ENCODE results near the gene FAM171A2.
A peak's percentile ranks its signal among the peaks of the same experiment; 100 is the strongest.

FAM171A2 gene

DNA sequence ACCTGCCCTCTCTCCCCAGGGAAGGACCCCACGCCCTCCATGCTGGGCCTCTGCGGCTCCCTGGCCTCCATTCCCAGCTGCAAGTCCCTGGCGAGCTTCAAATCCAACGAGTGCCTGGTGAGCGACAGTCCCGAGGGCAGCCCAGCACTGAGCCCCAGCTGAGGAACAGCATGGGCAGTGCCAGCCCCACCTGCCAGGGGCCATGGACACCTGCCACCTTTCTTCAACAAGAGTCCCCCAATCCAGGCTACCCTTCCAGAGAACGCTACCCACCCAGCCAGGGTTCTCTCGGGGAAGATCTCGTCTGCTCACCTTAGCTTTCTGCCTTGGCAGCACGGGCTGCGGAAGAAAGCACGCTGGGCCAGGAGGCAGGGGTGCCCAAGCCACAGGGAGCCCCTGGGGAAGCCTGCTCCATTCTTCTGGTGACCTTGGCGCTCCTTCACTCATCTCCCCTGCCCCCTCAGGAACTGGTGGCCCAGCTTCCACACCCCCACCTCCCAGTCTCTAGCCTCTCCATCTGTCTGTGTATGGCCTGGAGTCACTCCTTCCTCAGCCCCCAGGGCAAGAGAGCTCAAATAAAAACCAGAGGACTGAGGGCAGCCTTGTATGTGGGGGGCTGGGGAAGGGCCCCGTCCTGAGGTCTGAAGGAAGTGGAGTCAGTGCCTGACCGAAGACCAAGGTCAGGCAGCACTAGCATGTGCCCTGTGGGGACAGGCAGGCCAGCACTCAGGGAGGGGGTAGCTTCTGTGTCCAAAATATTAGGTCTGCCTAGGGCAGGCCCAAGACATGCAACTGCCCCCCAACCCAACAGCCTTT is 45.4 kb downstream of the FAM171A2 start:
- no peak for DNase-seq

DNA sequence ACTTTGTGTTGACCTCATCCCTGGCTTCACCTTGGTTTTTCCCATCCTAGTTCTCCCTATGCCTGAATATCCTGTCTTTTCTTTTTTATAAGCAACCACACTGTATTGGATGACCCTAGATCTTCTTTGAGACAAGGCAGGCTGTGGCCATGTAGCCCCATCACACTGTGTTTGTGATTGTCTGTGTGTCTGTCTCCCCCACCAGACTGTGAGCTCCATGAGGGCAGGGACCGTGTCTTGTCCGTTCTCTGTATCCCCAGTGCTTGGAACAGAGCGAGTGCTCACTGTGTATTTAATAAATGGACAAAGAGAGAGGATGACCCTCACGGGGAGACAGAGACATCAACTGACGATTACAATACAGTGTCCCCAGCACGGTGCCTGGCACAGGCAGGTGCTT is 46.1 kb downstream of the FAM171A2 start:
- no peak for DNase-seq

GRCh38 chr17:44315760-44316731 is 47.6 kb downstream of the FAM171A2 start:
- DNase-seq, result no peak

GRCh38 chr17:44314869-44315661 is 48.6 kb downstream of the FAM171A2 start:
- peak; percentile 35 for DNase-seq

- no peak for DNase-seq
Observed at GRCh38 chr17:44314524-44314868, 49.2 kb downstream of the FAM171A2 start.

DNA sequence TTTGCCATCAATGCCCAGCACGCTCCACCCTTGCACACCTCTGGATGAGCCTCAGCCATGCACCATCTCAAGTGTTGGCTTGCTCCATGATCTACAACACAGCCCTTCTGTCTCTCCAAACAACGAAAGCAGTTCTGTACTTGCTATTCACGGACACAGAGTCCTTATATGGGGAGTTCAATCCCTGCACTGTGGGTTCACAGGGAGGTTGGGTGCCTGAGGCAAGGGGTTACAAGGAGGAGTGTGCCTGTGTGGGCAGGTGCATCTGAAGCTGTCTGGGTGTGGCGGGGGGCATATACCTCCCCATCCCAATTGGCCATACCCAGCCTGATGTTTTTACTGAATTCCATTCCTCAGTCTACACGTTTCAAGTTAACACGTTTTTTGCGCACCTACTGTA is 49.6 kb downstream of the FAM171A2 start:
- no peak for DNase-seq

GRCh38 chr17:44312396-44313104 is 51.1 kb downstream of the FAM171A2 start:
- no peak for DNase-seq

- no peak for DNase-seq
Observed at GRCh38 chr17:44311562-44312181, 52.0 kb downstream of the FAM171A2 start.

DNA sequence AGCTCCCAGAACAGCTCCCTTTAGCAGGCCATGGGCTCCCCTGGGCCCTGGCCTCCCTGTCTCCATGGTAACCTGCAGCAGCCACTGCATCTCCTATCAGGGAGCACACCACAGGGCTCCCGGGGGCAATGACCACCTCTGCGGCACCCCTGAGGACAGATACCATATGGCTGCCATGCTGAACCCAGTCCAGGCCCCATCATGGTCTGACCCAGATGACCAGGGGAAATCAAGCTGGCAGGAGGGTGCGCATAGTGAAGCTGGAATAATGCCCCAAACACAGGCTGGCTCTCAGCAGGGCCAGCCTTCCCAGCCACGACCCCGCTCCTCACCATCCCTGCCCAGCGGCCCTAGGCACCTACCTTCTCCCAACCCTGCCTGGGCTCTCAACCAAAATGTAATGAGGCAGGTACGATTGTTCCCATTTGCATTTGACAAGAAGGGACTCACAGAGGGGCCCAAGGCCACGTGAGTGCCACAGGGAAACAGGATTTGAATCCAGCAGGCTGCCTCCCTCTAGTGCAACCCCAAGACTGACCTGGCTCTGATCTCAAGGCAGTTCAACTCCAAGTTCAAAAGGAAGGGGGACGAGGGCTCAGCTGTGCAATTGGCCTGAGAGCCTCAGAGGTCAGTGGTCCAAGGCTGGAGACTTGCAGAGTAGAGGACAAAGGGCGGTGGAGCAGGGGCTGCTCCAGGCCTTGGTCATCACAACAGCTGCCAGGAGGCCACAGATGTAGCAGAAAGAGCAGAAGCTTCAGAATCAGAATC is 52.9 kb downstream of the FAM171A2 start:
- no peak for DNase-seq

- no peak for DNase-seq
Observed at GRCh38 chr17:44310188-44310587, 53.5 kb downstream of the FAM171A2 start.

DNA sequence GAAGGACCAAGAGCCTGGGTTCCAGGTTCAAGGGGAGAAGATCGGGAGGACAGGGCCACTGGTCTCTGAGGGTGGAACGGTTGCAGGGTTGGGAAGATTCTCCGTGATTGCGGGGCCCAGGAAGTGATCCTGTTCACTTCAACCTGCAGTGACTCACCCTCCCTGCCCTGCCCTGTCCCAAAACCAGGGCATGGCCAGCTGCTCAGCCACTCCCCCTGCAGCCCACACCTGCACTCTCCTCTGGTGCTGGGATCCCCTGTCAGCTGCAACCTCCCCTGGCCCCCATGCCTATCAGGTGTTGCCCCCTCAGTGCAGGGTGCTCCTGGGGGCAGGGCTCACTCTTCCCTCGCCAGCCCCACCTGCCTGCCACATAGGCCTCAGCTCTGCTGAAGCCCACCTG is 54.2 kb downstream of the FAM171A2 start:
- no peak for DNase-seq

- no peak for DNase-seq
Observed at GRCh38 chr17:44308865-44309264, 54.8 kb downstream of the FAM171A2 start.

DNA sequence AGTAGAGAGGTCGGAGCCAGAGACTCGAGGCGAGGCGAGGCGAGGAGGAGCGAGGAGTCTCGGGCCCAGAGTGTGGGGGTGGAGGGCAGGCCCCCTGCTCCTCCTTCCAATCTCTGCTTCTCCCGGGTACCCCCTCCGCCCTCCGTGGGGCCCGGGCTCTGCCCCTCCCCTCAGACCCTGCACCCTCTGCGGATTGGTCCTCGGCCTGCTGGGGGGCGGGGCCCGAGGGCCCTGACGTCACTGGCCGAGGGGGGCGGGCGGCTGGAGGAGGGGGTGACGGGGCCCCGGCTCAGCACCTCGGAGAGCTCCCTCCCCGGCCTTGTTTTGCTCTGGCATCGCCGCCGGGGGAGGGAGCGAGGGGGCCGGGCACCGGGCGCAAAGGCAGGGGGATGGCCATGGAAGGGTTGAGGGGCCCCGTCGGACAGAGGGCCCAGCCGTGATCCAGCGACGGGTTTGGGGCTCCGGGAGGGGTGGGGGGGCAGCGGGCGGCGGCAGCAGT is 55.3 kb downstream of the FAM171A2 start, which contains the start of gene RUNDC3A:
Gene RUNDC3A, plus strand, starts transcription at position 282 of the 499 bp plus-strand sequence. CDS start 232 bp downstream, outside the sequence.
- peak; percentile 89 for DNase-seq

GRCh38 chr17:44307387-44308186 is 56.1 kb downstream of the FAM171A2 start:
- DNase-seq, result no peak

- DNase-seq, result no peak
Observed at GRCh38 chr17:44304651-44305050, 59.0 kb downstream of the FAM171A2 start.

All from CD4-positive, alpha-beta T cell treated with Interleukin-10 for 1 hour (primary cell).